Measurements from ENCODE around the gene DMD.

GRCh38 chrX:32293962-32294700 is 917.2 kb downstream of the DMD start:
- no peak for TF ChIP-seq EZH2 (IDR thresholded peaks at IDR 0.05; ENCODE audit: insufficient read depth, poor library complexity, severe bottlenecking)
- no peak for TF ChIP-seq EZH2phosphoT487 (IDR thresholded peaks at IDR 0.05; ENCODE audit: insufficient read depth, low read depth)

Measured in GM23248 (cell line).